KBM-7 (cell line): ENCODE data around the gene ANKUB1.
"Not testable (repeated sequence)": the region's sequence is repeated elsewhere in the genome, so short reads cannot be mapped to it uniquely, and the experiment has no call there.

Experiments
- DNase-seq: peaks from one replicate; pipeline ENCODE4 v3.0.0-alpha.2; 2015
- in situ Hi-C: fragments of 300-500 bp; cut with MboI; formaldehyde crosslinking; loops from 2 replicates; pipeline ENCODE4 v1.14.3; 2020; ENCODE audit warnings: low sequenced_read_pairs, low pct_unique_long_range_greater_than_20kb, mixed read lengths

The ANKUB1 gene

GRCh38 chr3:149792452-149793270 lies at the start of gene ANKUB1:
Gene ANKUB1 (minus strand): TSS chr3:149792554. CDS start chr3:149792366, 188 bp downstream.
- in situ Hi-C loops = no loop called here
- DNase-seq = no peak

GRCh38 chr3:149839896-149840295 lies 47.5 kb upstream of the ANKUB1 start:
- no peak for DNase-seq
- in situ Hi-C loops = no loop called here

- DNase-seq, in situ Hi-C loops: not testable (repeated sequence)
Measured at GRCh38 chr3:149839469-149839868, 47.1 kb upstream of the ANKUB1 start.

GRCh38 chr3:149838491-149838890 lies 46.1 kb upstream of the ANKUB1 start:
- in situ Hi-C loops, DNase-seq: not testable (repeated sequence)

GRCh38 chr3:149833241-149833640 lies 40.9 kb upstream of the ANKUB1 start:
- DNase-seq = no peak

GRCh38 chr3:149832086-149832485 lies 39.7 kb upstream of the ANKUB1 start:
- in situ Hi-C loops = no loop called here
- DNase-seq = no peak

More at GRCh38 chr3:149833241-149833640, 40.9 kb upstream of the ANKUB1 start:
- in situ Hi-C loops = no loop called here

- DNase-seq = no peak
- in situ Hi-C loops = no loop called here
Measured at GRCh38 chr3:149831321-149831720, 39.0 kb upstream of the ANKUB1 start.

- in situ Hi-C loops = no loop called here
- no peak for DNase-seq
Measured at GRCh38 chr3:149830902-149831301, 38.5 kb upstream of the ANKUB1 start.

GRCh38 chr3:149829631-149830030 lies 37.3 kb upstream of the ANKUB1 start:
- in situ Hi-C loops, DNase-seq: not testable (repeated sequence)

GRCh38 chr3:149828390-149828789 lies 36.0 kb upstream of the ANKUB1 start:
- DNase-seq = no peak
- in situ Hi-C loops = no loop called here

GRCh38 chr3:149826636-149827035 lies 34.3 kb upstream of the ANKUB1 start:
- in situ Hi-C loops = no loop called here
- no peak for DNase-seq

- no peak for DNase-seq
- in situ Hi-C loops = no loop called here
Measured at GRCh38 chr3:149820183-149820582, 27.8 kb upstream of the ANKUB1 start.

- in situ Hi-C loops = no loop called here
- DNase-seq = no peak
Measured at GRCh38 chr3:149819432-149819831, 27.1 kb upstream of the ANKUB1 start.

GRCh38 chr3:149816986-149817385 lies 24.6 kb upstream of the ANKUB1 start:
- in situ Hi-C loops = no loop called here
- DNase-seq = no peak

- in situ Hi-C loops = no loop called here
- no peak for DNase-seq
Measured at GRCh38 chr3:149816311-149816710, 24.0 kb upstream of the ANKUB1 start.

GRCh38 chr3:149815728-149816127 lies 23.4 kb upstream of the ANKUB1 start:
- DNase-seq = no peak
- in situ Hi-C loops = no loop called here

GRCh38 chr3:149815321-149815720 lies 23.0 kb upstream of the ANKUB1 start:
- peak; percentile 49 for DNase-seq
- in situ Hi-C loops = no loop called here

GRCh38 chr3:149813367-149814281 lies 21.3 kb upstream of the ANKUB1 start:
- peak; percentile 63 for DNase-seq

GRCh38 chr3:149812606-149813366 lies 20.4 kb upstream of the ANKUB1 start, which contains the start of gene RNF13:
Gene RNF13 (plus strand): TSS chr3:149813215. CDS start chr3:149846027, 32,812 bp downstream.
- peak; percentile 94 for DNase-seq
- in situ Hi-C loops = no loop called here

More at GRCh38 chr3:149813367-149814281, 21.3 kb upstream of the ANKUB1 start:
- in situ Hi-C loops = no loop called here
